Activated CD4-positive, alpha-beta memory T cell treated with anti-CD3 and anti-CD28 coated beads for 36 hours (primary cell): ENCODE results near the gene LECT2. TPM values are rescaled to one million over a fixed set of nuclear protein-coding genes. Genes with fewer than 3 reads are reported as not detected.

ENCODE experiments used
- CTCF ChIA-PET: fragments of 350-600 bp; sonication (Branson Sonifier 250); formaldehyde crosslinking; loops from one replicate; lab custom pipeline; 2021; ENCODE audit warnings: antibody characterized with exemption, inconsistent platforms; lab: Charles Lee
- POLR2A ChIA-PET: fragments of 350-600 bp; sonication (Branson Sonifier 250); formaldehyde crosslinking; loops from one replicate; lab custom pipeline; 2021; ENCODE audit warnings: antibody characterized with exemption; lab: Charles Lee
- DNase-seq: peaks from one replicate; pipeline ENCODE4 v3.0.0-alpha.2; 2020
- H3K27ac Mint-ChIP-seq: one replicate; pipeline ENCODE4 v1.8.0; 2021; ENCODE audit warnings: mixed read lengths
- H3K27me3 Mint-ChIP-seq: one replicate; pipeline ENCODE4 v1.8.0; 2021; ENCODE audit warnings: mixed read lengths
- H3K36me3 Mint-ChIP-seq: one replicate; pipeline ENCODE4 v1.8.0; 2021; ENCODE audit warnings: mixed read lengths
- H3K4me1 Mint-ChIP-seq: one replicate; pipeline ENCODE4 v1.8.0; 2021; ENCODE audit warnings: low read depth, mixed read lengths
- H3K4me3 Mint-ChIP-seq: one replicate; pipeline ENCODE4 v1.8.0; 2021; ENCODE audit warnings: mild to moderate bottlenecking, mixed read lengths
- H3K9me3 Mint-ChIP-seq: one replicate; pipeline ENCODE4 v1.8.0; 2021; ENCODE audit warnings: mixed read lengths
- intact Hi-C: fragments of 100-400 bp; cut with micrococcal nuclease; formaldehyde crosslinking; loops from one replicate; pipeline ENCODE4 v1.15.1; 2023
- total RNA-seq, 2 experiments: library from RNA; stranded (reverse); gene quantifications; one replicate each; pipeline ENCODE4 v1.2.3, GENCODE V29; 2021

LECT2 gene
- total RNA-seq, 2 experiments from 2014 or later = not detected

- H3K4me1 Mint-ChIP-seq = no peaks in the 10 kb centered on the region
- intact Hi-C loops = no loop called here
- H3K27me3 Mint-ChIP-seq = peaks cover 39% of the 10 kb centered on the region
- POLR2A ChIA-PET = no interaction called here
- H3K9me3 Mint-ChIP-seq = no peaks in the 10 kb centered on the region
- CTCF ChIA-PET = interaction anchor here (1.3 to 1.6 kb wide), 2 partner anchors 16 to 85 kb away, joined by 3 to 5 read pairs; no protein-coding TSS in a partner anchor
- DNase-seq = no peak
- H3K4me3 Mint-ChIP-seq = no peak overlapping the region
- no peak overlapping the region for H3K27ac Mint-ChIP-seq
- no peaks in the 10 kb centered on the region for H3K36me3 Mint-ChIP-seq
Measured at GRCh38 chr5:135976216-135976615, 21.4 kb upstream of the LECT2 start.

DNA sequence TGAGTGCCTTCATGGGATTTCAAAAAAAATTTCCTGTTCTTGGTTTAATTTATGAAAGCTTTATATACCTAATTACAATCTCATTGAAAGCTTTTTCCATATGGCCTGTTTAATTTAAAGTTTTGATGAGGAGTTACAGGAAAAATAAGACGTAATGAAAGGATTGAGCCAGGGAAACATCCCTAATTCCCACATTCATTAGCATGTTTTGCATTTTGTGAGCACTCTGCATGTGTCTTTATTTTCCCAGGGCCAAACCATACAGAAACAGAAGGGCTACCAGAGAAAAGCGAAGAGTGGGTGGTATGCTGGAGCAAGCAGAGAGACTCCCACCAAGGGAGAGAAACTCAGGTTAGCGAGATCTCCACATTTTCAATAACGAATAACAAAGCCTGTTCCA is 20.3 kb upstream of the LECT2 start:
- no peak overlapping the region for H3K27ac Mint-ChIP-seq

GRCh38 chr5:135974021-135974600 is 19.3 kb upstream of the LECT2 start:
- ChIA-PET CTCF (no interaction called here), POLR2A (no interaction called here)
- intact Hi-C loops = no loop called here
- Mint-ChIP-seq H3K9me3 (no peaks in the 10 kb centered on the region), H3K27me3 (peaks cover 37% of the 10 kb centered on the region), H3K4me3 (no peak overlapping the region), H3K27ac (no peak overlapping the region), H3K4me1 (no peaks in the 10 kb centered on the region), H3K36me3 (no peaks in the 10 kb centered on the region)
- no peak for DNase-seq

More for the DNA sequence above, 20.3 kb upstream of the LECT2 start:
- intact Hi-C loops = no loop called here
- ChIA-PET CTCF (interaction anchor here (1.3 kb wide), 1 partner anchor 17 kb away, joined by 3 read pairs; no protein-coding TSS in a partner anchor), POLR2A (no interaction called here)
- Mint-ChIP-seq H3K36me3 (no peaks in the 10 kb centered on the region), H3K27me3 (peaks cover 40% of the 10 kb centered on the region), H3K9me3 (no peaks in the 10 kb centered on the region), H3K4me1 (no peaks in the 10 kb centered on the region), H3K4me3 (no peak overlapping the region)
- no peak for DNase-seq

- ChIA-PET POLR2A (no interaction called here), CTCF (interaction anchor here (1.4 kb wide), 1 partner anchor 107 kb away, joined by 3 read pairs; no protein-coding TSS in a partner anchor)
- H3K9me3 Mint-ChIP-seq = peaks cover 3% of the 10 kb centered on the region
- no peak overlapping the region for H3K27ac Mint-ChIP-seq
- intact Hi-C loops = no loop called here
- H3K4me1 Mint-ChIP-seq = no peaks in the 10 kb centered on the region
- no peak overlapping the region for H3K4me3 Mint-ChIP-seq
- DNase-seq = no peak
- no peaks in the 10 kb centered on the region for H3K36me3 Mint-ChIP-seq
- peaks cover 40% of the 10 kb centered on the region for H3K27me3 Mint-ChIP-seq
Measured at GRCh38 chr5:135973323-135974020, 18.7 kb upstream of the LECT2 start.

- Mint-ChIP-seq H3K27ac (no peak overlapping the region), H3K36me3 (no peaks in the 10 kb centered on the region), H3K4me3 (no peak overlapping the region), H3K27me3 (peaks cover 35% of the 10 kb centered on the region), H3K9me3 (peaks cover 3% of the 10 kb centered on the region), H3K4me1 (no peaks in the 10 kb centered on the region)
- intact Hi-C loops = no loop called here
- ChIA-PET POLR2A (no interaction called here), CTCF (interaction anchor here (0.6 kb wide), 1 partner anchor 1353 kb away, joined by 3 read pairs; no protein-coding TSS in a partner anchor)
- DNase-seq = no peak
Measured at GRCh38 chr5:135971701-135972100, 16.9 kb upstream of the LECT2 start.

- intact Hi-C loops = no loop called here
- Mint-ChIP-seq H3K4me1 (no peaks in the 10 kb centered on the region), H3K27me3 (peaks cover 13% of the 10 kb centered on the region)
Measured at GRCh38 chr5:135966790-135967189, 12.0 kb upstream of the LECT2 start.

DNA sequence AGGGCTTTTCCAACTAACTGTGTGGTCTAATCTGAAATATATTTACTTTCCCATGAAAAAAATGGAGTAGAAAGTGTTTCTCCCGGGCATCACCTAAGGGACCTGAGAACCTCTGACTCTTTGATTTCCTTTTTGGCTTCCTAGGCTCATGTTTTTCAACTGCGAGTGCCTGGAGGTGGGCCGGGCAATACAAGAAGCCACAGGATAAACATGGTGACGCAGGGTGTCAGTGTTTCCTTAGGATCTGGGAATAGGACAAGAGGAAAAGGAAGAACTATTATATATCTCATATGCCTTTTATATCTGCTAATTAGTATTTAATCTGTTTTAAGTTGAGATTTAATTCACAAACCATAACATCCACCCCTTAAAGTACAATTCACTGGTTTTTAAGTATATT is 11.4 kb upstream of the LECT2 start:
- Mint-ChIP-seq H3K27ac (no peak overlapping the region), H3K4me1 (no peaks in the 10 kb centered on the region), H3K4me3 (no peak overlapping the region), H3K27me3 (peaks cover 11% of the 10 kb centered on the region), H3K36me3 (no peaks in the 10 kb centered on the region), H3K9me3 (peaks cover 3% of the 10 kb centered on the region)
- no peak for DNase-seq
- ChIA-PET POLR2A (no interaction called here), CTCF (no interaction called here)
- intact Hi-C loops = no loop called here

More at GRCh38 chr5:135966790-135967189, 12.0 kb upstream of the LECT2 start:
- Mint-ChIP-seq H3K27ac (no peak overlapping the region), H3K36me3 (no peaks in the 10 kb centered on the region), H3K4me3 (no peak overlapping the region), H3K9me3 (peaks cover 3% of the 10 kb centered on the region)
- DNase-seq = no peak
- ChIA-PET CTCF (no interaction called here), POLR2A (no interaction called here)

- Mint-ChIP-seq H3K27ac (no peak overlapping the region), H3K36me3 (no peaks in the 10 kb centered on the region), H3K9me3 (peaks cover 3% of the 10 kb centered on the region), H3K4me3 (no peak overlapping the region), H3K27me3 (peaks cover 12% of the 10 kb centered on the region), H3K4me1 (no peaks in the 10 kb centered on the region)
- CTCF ChIA-PET = no interaction called here
- intact Hi-C loops = no loop called here
- POLR2A ChIA-PET = no interaction called here
- DNase-seq = no peak
Measured at GRCh38 chr5:135965504-135965903, 10.7 kb upstream of the LECT2 start.

GRCh38 chr5:135964670-135965320 is 10.0 kb upstream of the LECT2 start:
- Mint-ChIP-seq H3K36me3 (no peaks in the 10 kb centered on the region), H3K4me3 (no peak overlapping the region), H3K4me1 (no peaks in the 10 kb centered on the region), H3K27me3 (peaks cover 13% of the 10 kb centered on the region), H3K27ac (no peak overlapping the region), H3K9me3 (peaks cover 3% of the 10 kb centered on the region)
- intact Hi-C loops = no loop called here
- DNase-seq = no peak
- ChIA-PET CTCF (no interaction called here), POLR2A (no interaction called here)

GRCh38 chr5:135955525-135955924 is 742 bp upstream of the LECT2 start:
- H3K27me3 Mint-ChIP-seq = peaks cover 24% of the 10 kb centered on the region
- intact Hi-C loops = no loop called here
- H3K27ac Mint-ChIP-seq = no peak overlapping the region
- ChIA-PET CTCF (interaction anchor here (0.9 to 1.2 kb wide), 3 partner anchors 10 to 127 kb away, joined by 3 to 4 read pairs (median 4); no protein-coding TSS in a partner anchor), POLR2A (no interaction called here)
- H3K4me3 Mint-ChIP-seq = no peak overlapping the region
- DNase-seq = no peak
- H3K4me1 Mint-ChIP-seq = no peaks in the 10 kb centered on the region
- H3K9me3 Mint-ChIP-seq = no peaks in the 10 kb centered on the region
- H3K36me3 Mint-ChIP-seq = no peaks in the 10 kb centered on the region

DNA sequence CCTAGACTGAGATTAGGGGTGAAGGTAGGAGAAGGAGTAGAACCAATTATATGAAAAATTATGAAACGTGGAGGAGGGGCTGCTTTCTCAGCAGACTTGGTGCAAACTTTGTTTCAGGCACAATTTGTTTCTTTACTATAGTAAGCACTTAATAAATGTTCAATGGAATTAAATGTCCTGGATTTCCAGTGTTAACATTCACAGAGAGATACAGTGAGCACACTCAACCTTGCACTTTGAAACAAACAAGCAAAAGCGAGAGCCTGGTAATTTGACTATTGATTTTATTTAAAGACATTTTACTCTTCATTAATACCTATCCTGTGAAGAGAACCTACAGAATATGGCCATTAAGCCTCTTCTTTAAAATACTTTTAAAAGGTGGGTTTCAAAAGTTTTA is 933 bp downstream of the LECT2 start:
- Mint-ChIP-seq H3K4me1 (no peaks in the 10 kb centered on the region), H3K9me3 (no peaks in the 10 kb centered on the region), H3K27ac (no peak overlapping the region), H3K36me3 (no peaks in the 10 kb centered on the region), H3K4me3 (no peak overlapping the region), H3K27me3 (peaks cover 17% of the 10 kb centered on the region)
- POLR2A ChIA-PET = no interaction called here
- CTCF ChIA-PET = no interaction called here
- intact Hi-C loops = no loop called here
- no peak for DNase-seq

DNA sequence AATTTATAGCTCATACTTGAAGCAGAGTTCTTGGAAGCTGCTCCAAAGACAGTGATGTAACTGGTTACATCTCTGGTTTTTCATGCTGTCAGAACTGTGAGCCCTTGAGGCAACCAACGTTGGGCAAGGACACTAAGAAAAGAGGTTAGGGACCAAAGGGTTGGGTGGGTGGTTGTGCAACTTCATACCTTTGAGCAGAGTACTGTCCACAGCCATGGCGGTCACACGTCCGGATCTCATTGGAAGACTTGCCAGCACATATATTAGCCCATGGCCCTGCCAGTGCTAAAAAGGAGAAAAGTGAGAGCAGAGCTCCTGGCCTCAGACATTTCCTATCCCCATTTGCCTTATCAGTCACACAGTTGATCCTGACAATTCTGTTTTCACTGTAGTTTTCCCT is 2.1 kb downstream of the LECT2 start:
- Mint-ChIP-seq H3K27ac (no peak overlapping the region), H3K4me1 (no peaks in the 10 kb centered on the region), H3K9me3 (no peaks in the 10 kb centered on the region), H3K27me3 (peaks cover 15% of the 10 kb centered on the region), H3K36me3 (no peaks in the 10 kb centered on the region), H3K4me3 (no peak overlapping the region)
- DNase-seq = no peak
- POLR2A ChIA-PET = no interaction called here
- CTCF ChIA-PET = no interaction called here
- intact Hi-C loops = no loop called here
